SK-N-SH (cell line): ENCODE data around the gene ARAF.

Experiments used
- GATA2 ChIP-seq: sonication (generic); formaldehyde crosslinking; IDR thresholded peaks from 2 replicates; pipeline ENCODE4 v1.5.0; 2020; ENCODE audit warnings: mild to moderate bottlenecking, missing genetic modification reagents
- USF1 ChIP-seq: IDR thresholded peaks from 2 replicates; pipeline ENCODE4 v1.4.0; 2012; ENCODE audit warnings: low read depth, borderline replicate concordance

- TF ChIP-seq USF1: no peak
- TF ChIP-seq GATA2: no peak
Observed at GRCh38 chrX:47595716-47596251, 34.8 kb downstream of the ARAF start.
